ENCODE results near the gene TIMM17A.
A peak's percentile ranks its signal among the peaks of the same experiment; 100 is the strongest.

The TIMM17A gene

DNA sequence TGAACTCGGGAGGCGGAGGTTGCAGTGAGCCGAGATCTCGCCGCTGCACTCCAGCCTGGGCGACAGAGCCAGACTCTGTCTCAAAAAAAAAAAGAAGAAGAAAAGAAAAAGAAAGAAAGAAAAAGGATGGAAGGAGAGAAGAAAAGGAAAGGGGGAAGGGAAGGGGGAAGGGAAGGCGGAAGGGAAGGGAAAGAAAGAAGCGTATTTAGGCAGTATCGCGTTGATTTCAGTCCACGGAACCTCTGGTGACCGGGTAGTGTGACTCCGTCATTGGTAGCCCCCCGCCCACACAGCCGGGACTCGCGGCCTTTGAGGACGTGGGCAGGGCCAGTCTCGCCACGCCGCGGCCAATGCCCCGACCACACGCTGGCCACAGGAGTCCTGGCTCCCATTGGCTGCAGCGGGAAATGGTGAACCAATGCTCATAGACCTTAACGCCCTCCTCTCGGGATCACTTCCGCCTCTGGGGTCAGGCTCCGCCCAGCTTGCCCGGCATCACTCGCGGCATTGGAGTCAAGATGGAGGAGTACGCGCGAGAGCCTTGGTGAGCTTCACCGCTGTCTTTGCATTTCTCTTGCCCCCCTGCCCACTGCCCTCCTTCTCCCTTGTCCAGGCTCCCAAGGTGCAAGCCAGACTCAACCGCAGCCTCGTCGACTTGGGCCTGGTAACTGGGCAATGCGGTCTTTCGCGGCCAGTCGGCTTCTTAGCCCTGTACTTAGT lies at the start of gene TIMM17A:
TIMM17A (plus strand) TSS at position 495 of the 720 bp plus-strand sequence; CDS start at position 519, 24 bp downstream.
- peak; percentile 81 to 97 (median 94) for DNase-seq

DNA sequence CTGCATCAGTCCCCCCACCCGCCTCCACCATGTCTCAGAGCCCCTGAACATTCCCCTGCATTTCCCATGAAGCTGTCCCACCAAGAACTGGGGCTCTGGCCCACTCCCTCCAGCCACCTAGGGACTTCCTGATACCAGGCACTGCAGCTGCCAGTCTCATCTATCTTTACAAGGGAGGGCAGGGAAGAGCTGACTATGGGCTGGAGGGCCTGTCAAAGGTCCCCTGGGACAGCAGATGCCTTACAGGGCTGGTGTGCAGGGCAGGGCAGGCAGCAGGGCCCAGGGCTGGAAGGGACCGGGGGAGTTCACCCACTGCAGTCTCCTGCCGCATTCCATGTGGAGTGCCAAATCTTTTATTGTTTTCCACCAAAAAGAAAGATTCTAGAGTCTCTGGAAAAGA lies 49.0 kb upstream of the TIMM17A start:
- no peak for DNase-seq

DNA sequence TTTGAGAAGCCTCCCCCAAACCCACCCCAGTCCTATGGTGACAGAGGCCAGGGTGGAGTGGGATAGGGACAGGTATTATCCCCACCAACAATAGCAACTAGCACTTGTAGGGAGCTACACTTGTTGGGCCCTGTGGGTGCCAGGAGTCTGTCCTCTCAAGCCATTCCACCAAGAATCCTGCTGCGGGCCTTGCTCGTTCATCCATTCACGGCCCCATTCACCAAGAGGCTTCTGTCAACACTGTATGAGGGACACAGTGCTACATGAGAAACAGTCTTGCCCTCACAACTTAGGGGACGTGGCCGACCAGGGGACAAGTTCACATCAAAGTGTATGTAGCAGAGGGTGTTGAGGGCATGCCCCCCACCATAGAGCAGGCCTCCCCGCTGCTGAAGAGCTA lies 47.7 kb upstream of the TIMM17A start:
- DNase-seq = no peak

DNA sequence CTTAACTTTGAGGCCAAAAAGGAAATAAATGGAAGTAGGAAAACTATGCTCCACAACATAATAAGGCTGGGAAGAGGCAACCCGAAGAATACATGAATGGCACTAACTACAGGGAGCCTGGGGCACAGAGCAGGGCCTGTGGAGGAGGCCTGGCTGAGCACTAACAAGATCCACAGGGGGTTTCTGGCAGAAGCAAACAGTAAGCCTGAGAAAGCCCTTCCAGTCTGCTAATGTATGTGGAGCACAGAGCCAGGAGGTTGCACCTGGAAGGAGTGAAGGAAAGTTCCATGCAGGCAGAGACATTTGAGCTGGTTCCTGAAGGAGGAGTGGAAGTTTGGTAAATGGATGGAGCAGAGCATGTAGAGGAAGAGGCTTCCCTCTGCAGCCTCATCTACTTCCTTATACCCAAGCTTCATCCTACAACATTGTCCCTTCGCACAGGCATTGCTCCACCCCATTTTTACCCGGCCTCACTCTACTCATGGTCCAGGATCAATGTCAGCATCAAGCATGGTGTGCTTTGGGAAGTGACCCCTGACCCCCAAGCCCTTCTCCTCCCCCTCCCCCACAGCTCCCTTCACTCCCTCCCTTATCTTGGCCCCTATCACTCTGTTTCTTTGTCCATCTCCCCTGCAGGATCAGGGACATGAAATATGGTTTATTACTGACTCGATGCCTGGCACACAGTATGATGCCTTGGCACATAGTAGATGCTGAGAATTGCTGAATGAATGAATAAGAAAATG lies 43.3 kb upstream of the TIMM17A start:
- no peak for DNase-seq

DNA sequence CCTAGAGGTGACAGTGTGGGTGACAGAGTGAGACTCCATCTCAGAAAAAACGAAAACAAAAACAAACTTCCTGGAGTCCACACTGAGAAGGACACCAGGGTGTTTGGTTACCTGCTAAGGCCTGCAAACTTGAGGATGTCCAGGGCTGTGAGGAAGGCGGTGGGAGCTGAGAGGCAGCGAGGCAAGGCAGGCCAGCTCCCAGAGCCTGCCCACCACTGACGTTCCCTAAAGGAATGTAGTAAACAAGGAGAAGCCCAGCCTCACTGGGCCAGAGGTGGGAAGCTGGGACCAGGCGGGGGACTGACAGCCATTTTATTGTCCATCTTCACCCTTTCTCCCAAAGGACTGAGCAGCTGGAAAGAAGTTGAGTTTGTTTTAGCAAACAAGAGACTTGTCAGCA lies 42.5 kb upstream of the TIMM17A start:
- DNase-seq = no peak

DNA sequence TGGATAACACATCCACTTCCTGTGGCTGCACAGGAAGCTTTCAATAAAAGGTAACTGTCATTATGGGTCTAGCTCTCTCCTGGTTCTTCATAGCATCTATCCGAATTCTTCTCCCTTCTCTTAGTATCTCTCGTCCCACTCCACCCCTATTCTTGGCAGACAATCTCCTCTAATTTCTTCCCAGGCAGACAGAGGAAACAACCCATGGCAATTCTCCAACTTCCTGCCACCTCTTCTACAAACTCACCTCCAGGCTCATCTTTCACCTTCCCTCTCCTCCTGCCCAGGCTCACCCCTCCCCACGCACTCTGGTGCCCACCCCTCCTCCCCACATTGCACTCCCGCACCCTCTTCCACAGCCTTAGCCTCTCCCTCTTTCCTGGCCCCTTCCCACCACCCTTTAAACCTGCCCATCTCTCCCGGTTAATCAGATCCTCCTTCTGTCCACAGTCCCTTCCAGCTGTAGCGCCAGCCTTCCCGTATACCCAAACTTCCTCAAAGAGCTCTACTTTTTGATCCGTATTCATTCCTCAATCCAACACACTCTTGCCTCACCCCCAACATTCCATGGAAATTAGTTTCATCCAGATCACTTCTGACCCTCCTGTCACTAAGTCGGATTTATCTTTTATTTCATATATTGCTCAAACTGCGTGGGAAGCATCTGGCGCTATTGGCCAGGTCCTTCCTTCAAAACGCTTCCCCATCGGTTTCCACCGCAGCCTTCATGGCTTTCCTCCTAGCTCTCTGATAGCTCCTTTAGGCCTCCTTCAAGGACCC lies 40.7 kb upstream of the TIMM17A start:
- no peak for DNase-seq

DNA sequence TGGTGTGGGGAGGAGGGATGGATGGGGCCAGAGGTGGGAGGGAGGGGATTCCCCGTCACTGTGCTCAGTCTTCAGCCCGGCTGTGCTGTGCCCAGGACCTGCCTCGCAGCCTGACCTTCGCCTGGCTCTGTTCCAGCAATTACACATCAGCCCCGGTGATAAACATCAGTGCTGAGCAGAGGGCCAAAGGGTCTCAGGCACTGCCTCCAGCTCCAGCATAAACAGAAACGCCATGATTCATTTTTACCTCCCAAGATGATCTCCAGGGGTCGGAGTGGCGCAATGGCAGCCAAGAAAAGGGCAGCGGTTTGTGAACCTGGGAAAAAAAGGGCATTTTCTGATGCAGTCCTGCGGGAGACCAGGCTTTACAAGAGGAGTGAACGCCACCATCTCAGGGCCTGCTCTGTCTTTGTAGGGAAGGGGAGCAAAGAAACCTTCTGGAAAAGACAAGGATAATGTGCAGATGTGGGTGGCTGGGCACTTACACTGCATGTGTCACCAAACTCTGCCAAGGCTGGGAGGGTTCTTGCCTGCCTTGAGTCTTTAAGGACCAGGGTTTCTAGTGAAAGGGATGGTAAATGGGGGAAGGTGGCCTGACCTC lies 38.6 kb upstream of the TIMM17A start:
- DNase-seq = no peak

DNA sequence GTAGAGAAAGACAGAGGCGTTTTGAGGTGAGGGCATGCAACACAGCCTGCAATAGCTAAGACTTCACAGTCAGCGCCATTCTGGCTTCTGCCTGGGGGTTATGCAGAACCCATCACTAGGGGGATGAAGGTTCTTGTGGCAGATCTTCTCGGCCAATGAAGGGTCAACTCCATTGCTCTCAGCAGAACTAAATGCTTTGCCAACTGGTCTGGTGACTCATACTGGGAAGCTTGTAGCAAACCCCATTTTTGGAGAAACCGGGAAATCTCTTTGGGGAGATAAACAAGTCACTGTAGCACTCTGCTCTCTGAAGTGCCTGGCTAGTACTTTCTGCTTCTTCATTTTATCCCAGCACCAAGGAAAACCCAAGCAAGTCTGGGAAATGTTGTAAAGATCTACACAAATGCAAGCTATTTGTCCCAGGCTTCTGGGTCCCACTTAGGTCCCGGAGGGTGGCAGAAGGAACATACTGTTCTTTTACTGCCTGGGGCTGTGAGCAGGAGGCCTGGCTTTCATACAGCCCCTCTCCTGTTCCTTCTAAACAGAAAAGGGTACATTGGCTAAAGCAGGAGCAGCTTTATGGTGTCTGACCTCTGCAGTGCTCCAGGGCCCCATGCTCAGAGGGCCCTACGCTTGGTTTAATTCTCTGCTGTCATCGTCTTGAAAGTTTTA lies 37.8 kb upstream of the TIMM17A start:
- peak in 1 of 14 donors; percentile 51 for DNase-seq

DNA sequence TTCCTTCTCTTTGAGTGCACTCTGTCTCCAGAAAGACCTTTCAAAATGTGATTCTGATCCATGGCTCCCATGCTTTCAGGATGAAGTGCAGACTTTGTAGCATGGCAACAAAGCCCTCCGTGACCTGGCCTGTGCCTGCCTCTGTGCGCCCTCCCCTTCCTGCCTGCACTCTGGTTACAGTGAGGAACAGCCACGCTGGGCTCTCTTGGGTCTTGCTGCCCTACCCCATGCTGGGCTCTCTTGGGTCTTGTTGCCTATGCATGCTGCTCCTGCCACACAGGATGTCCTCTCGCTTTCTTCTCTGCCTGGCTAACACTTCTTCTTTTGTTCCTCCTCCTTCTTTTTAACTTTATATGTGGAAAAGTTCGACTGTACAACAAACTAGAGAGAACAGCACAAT lies 37.0 kb upstream of the TIMM17A start:
- DNase-seq = no peak

DNA sequence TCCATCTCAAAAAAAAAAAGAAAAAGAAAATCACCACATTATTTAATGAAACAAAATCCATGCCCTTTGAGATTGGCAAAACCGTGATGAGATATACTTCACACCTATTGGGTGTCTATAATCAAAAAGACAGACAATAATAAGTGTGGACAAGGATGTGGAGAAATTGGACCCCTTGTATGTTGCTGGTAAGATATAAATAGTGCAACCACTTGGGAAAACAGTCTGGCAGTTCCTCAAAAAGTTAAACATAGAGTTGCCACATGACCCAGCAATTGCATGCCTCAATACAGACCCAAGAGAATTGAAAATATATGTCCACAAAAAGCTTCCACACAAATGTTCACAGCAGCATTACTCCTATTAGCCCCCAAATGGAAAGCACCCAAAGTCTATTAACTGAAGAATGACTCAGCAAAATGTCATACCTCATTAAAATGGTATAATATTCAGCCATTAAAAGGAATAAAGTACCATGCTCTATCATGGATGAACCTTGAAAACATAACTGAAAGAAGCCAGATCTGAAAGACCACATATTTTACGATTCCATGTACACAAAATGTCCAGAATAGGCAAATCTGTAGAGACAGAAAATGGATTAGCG lies 33.2 kb upstream of the TIMM17A start:
- no peak for DNase-seq

DNA sequence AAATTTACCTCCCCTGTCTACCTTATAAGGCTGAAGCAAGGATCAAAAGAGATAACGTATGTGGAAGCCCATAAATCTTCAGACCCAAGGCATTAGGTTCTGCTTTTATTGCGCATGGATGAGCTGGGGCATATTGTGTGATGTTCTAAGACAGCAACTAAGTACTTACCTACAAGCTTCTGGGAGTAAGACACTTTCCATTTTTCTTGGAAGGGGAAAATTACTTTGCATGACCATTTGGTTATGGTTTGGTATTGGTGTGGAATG lies 30.1 kb upstream of the TIMM17A start:
- no peak for DNase-seq

DNA sequence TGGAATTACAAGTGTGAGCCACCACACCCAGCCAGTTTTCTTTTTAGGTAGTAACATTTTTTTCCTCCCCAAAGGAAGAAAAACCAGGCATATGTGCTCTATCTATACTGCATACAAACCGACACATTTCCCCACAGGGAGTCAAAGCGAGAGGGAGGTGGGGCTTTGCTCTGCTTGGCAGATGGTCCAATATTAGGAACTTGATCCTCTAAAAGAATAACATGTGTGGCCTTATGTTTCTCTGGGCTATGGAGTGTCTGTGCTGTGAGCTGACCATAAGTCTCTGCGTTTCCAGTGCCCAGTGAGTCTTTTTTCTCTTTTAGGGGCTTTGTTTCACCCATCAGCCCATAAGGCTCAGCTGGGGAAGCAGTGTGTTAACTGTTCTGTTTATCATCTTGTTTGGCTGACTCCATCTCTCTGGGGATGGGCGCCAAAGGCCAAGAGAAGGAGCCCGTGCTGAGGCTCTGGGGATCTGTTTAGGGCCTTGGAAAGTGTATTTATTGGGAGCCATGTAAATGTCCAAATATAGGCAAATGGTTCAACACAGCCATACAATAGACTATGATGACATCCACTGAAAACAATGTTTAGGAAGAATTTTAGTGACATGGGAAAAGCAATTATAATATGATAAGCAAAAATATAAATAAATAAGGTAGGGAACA lies 29.2 kb upstream of the TIMM17A start:
- DNase-seq = no peak

DNA sequence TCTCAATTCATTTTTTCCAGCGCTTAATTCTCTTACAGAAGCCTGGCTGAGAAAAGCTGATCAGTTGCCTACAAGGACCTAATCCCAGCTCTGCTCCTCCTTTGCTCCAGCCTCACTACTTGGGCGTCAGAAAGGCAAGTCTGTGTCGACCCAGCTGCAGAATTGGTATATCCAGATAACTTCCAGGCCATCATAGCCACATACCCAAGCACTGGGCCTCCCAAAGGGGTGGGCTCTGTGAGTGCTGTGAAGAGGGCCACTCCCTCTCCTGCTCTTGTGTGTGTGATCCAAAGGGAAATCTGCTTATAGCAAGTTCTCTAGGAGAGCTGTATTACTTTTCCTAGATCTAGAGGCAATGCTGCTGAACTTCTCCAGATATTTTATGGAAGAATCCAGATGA lies 27.0 kb upstream of the TIMM17A start:
- DNase-seq = no peak

DNA sequence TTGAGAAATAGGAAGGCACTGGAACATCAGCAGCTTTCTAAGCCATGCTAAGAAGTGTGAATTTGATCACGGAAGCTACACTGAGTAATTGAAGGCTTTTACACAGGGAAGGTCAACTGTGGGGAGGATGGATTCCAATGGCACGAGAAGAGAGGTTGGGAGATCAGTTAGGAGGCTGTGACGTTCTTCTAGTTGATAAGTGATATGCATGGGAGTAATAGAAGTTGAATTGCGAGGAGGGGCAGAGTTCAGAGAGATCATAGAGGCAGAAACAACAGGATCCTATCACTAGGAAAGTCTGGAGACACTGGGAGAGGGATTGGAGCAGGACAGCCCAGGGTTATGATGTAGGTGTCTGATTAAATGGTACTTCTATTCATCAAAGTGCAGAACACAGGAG lies 25.2 kb upstream of the TIMM17A start:
- no peak for DNase-seq

DNA sequence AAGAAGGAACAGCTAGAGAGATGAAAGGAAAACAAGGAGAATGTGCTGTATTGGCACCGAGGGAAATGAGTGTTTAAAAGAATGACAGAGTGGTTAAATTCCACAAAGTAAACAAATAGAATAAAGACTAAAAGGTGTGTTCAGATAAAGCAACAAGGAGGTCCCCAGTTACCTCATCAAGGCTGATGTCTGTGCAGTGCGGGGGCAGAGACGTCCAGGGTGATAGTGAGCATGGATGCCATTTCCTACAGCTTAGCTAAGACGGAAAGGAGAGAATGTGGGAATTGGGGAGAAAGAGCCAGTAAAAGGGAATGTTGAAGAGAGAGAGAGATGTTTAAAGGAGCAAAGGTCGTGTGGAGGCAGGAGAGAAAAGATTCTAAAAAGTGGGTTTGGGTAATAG lies 24.5 kb upstream of the TIMM17A start:
- DNase-seq = no peak

DNA sequence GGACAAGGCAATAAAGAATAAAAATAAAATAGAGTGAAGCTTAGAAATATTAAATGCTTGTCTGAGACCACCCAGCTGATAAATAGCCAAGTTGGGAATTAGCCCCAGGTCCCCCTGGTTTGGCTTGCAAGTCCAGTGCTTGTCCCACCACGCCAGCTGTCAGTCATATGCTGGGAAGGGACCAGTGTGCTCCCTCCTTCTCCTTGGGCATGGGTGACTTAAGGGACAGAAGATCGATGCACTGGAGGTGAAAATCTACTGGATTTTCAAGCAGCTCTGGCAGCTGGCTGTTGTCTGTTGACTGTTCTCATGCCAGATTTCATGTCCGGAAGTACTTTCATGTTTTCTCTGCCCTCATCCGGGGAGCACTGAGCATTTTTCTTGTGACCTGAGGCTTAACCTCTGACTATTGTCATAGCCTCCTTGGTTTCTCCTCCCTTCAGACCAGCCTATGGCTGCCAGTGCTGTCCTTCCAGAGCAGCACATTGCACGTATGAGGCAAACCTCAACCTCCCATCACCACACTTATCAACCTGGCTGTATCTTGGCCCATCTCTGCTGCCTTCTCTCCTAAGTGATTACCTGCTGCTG lies 21.4 kb upstream of the TIMM17A start:
- no peak for DNase-seq

DNA sequence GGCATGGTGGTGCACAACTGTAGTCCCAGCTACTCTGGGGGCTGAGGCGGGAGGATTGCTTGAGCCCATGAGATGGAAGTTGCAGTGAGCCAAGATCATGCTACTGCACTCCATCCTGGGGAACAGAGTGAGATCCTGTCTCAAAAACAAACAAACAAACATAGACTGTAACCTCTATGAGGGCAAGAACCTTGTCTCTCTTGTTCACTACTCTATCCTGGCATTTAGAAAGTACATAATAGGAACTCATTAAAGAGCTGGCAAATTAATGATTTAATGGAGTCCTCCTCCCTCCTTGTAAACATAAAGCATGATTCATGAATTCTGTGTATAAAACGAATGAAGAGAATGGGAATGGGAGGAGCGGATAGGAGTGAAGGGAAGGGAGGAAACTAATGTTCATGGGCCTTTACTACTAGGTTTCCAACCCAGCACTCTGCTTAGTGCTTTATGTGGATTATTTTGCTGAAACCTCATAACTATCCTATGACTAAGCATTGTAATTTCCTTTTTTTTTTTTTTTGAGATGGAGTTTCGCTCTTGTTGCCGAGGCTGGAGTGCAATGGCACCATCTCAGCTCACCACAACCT lies 17.6 kb upstream of the TIMM17A start:
- no peak for DNase-seq

DNA sequence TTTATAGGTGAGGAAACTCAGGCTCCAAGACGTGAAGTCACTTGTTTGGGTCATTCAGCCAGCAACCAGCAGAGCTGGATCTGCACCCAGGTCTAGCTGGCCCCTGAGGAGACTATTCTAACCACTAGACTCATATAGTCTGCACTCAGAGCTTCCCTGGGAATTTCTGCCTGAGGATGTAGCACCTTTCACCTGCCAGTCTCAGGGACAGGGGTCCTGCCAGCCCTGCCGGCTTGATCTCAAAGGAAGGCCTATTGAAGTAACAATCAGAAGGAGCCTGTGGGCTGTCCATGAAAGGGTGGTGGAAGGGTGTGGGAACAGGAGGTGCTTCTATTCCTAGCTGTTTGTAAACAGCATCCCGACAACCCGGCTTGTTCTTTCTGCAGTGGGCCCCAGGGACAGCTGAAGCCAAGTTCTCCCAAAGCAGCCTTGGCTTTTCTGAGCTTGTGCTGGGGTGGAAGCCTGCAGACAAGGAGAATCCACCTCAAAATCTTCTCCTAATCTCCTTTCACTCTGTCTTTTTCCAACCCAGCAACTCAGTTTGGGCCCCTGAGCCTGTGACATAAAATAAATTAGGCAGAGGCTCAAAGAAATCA lies 16.8 kb upstream of the TIMM17A start:
- DNase-seq = no peak

DNA sequence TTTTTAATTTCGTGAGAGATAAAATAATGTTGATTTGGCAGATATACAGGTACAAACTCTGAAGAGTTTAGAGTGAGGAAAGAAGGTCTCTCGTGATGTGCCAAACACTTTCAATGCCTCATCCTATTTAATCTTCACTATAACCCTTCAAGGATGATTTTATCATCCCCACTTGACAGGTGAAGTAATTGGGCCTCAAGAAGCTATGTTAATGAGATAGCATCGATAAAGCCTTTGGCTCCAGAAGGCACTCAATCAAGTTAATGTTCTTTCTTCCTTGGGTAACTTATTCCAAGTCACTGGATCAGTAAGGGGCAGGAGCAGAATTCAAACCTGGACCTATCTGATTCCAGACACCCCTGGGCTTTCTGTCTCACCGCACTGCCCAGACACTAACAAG lies 16.2 kb upstream of the TIMM17A start:
- no peak for DNase-seq

DNA sequence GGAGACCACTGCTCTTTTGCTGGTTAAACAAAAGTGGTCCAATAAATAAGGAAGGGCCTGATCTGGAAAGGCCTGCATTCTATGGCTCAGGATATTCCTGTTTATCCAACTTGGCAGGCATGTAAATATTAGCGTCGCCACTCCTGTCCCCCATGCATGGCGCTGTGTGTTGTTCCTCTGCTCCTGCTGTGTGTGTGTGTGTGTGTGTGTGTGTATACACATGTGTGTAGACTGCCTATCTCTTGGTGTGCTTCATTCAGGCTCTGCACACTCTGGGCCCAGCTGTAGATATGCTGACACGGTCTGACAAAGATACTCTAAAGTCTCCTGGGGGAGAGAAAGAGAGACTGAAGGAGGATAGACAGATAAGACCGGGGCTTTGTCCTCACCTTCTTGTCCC lies 15.7 kb upstream of the TIMM17A start:
- DNase-seq = no peak

All from C1 segment of cervical spinal cord (tissue), 14 donors.